ENCODE data around the gene COQ6.

Gene COQ6

DNA sequence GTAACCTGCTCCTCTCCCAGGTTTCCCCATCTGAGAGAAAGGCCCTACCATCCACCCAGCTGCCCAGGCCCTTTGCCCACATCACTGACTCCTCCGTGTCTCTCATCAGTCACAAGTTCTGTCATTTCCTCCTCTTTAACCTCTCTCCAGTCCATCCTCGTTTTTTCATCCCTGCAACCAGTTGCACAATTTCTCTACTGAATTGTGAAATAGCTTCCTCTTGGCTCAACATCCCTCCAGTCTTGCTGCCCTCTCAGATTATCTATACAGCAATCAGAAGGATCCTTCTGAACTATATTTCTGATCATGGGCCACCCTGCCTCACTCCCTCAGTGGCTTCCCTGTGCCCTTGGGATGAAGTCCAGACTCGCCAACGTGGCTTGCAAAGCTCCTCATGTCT lies 7.0 kb upstream of the COQ6 start:
- Histone ChIP-seq H3K36me3 (ENCODE audit: control insufficient read depth, insufficient read depth, low read length) (no peaks in the 10 kb centered on the region), H3K9ac (ENCODE audit: low read length) (no peak overlapping the region), H3K9me3 (ENCODE audit: control insufficient read depth, insufficient read depth, low read depth, low read length) (no peaks in the 10 kb centered on the region), H3K4me1 (ENCODE audit: control insufficient read depth, insufficient read depth, low read length) (no peaks in the 10 kb centered on the region), H3K4me3 (ENCODE audit: low read depth, low read length) (no peak overlapping the region), H3K27me3 (ENCODE audit: control insufficient read depth, insufficient read depth, low read length) (no peaks in the 10 kb centered on the region), H3K27ac (ENCODE audit: low read depth, low read length) (no peak overlapping the region)

DNA sequence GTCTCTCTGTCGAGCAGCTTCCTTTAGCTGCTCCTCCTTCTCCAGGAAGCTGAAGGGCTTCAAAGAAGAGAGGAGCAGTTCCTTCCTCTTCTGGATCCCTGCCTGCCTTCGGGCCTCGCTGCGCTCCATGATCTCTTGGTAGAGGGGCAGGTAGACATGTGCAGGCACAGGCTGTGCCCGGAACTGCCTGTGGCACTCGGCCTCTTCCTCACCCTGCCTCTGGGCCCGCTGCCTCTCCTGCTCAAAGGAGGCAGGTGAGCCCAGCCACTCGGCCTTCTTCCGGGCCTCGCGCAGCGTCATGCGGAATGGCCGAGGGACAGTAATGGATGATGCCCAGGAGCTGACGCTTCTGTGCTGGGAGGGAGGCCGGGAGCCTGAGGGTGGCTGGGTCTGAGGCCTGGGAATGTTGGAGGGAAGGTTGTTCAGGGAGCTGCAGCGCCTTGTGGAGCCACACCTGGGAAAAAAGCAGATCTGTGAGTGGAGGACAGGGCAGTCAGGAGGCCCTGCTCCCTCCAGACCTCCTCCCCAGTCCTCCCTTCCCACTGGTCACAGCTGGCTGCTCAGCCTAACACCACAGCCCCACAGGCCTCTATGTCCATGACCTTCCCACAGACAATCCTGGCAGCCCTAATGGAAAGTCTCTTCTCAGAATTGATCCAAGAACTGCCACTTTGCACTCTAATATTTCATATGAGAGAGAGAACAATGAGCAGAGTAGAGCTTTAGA lies 5.5 kb upstream of the COQ6 start:
- no peak overlapping the region for H3K27ac ChIP-seq (ENCODE audit: low read depth, low read length)
- no peak overlapping the region for H3K4me3 ChIP-seq (ENCODE audit: low read depth, low read length)

DNA sequence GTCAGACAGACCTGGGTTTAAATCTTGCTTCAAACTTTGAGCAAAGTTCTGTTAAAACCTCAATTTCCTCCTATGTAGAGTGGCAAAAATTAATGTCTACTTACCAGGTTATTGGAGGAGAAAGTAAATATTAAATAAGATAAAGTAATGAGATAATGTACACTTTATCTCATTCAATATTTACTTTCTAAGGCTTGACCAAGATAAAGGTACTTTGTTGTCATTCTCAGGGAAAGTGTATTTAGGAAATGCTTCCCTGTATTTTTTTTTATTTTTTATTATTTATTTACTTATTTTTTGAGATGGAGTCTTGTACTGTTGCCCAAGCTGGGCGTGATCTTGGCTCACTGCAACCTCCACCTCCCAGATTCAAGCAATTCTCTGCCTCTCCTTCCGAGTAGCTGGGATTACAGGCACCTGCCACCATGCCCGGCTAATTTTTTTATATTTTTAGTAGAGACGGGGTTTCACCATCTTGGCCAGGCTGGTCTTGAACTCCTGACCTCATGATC lies 4.9 kb upstream of the COQ6 start:
- no peaks in the 10 kb centered on the region for H3K36me3 ChIP-seq (ENCODE audit: control insufficient read depth, insufficient read depth, low read length)
- no peak overlapping the region for H3K27ac ChIP-seq (ENCODE audit: low read depth, low read length)

More for the DNA sequence above, 5.5 kb upstream of the COQ6 start:
- H3K36me3 ChIP-seq (ENCODE audit: control insufficient read depth, insufficient read depth, low read length) = no peaks in the 10 kb centered on the region
- H3K4me1 ChIP-seq (ENCODE audit: control insufficient read depth, insufficient read depth, low read length) = no peaks in the 10 kb centered on the region
- no peak overlapping the region for H3K9ac ChIP-seq (ENCODE audit: low read length)
- H3K27me3 ChIP-seq (ENCODE audit: control insufficient read depth, insufficient read depth, low read length) = no peaks in the 10 kb centered on the region
- H3K9me3 ChIP-seq (ENCODE audit: control insufficient read depth, insufficient read depth, low read depth, low read length) = no peaks in the 10 kb centered on the region

DNA sequence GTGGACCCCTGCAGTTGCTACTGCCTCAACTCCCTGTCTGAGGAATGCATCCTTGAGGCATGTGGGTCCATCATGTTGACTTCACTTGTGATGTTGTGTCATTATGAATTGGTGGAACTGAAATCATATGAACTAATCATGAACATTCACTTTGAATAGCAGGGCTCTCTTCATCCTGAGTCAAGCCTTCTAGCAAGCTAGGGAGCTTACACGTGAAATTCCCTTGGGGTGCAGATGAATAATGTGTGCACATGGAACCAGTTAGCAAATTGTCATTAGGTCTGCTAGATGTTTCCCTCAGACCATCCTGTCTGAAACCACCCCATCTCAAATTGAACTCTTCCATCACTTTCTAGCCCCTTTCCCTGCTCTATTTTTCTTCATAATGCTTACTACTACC lies 3.6 kb downstream of the COQ6 start:
- Histone ChIP-seq H3K4me1 (ENCODE audit: control insufficient read depth, insufficient read depth, low read length) (no peaks in the 10 kb centered on the region), H3K27ac (ENCODE audit: low read depth, low read length) (no peak overlapping the region), H3K9ac (ENCODE audit: low read length) (no peak overlapping the region), H3K36me3 (ENCODE audit: control insufficient read depth, insufficient read depth, low read length) (peaks cover 28% of the 10 kb centered on the region), H3K9me3 (ENCODE audit: control insufficient read depth, insufficient read depth, low read depth, low read length) (no peaks in the 10 kb centered on the region), H3K27me3 (ENCODE audit: control insufficient read depth, insufficient read depth, low read length) (no peaks in the 10 kb centered on the region), H3K4me3 (ENCODE audit: low read depth, low read length) (no peak overlapping the region)

More for the DNA sequence above, 4.9 kb upstream of the COQ6 start:
- Histone ChIP-seq H3K9ac (ENCODE audit: low read length) (no peak overlapping the region), H3K4me3 (ENCODE audit: low read depth, low read length) (no peak overlapping the region), H3K9me3 (ENCODE audit: control insufficient read depth, insufficient read depth, low read depth, low read length) (no peaks in the 10 kb centered on the region), H3K4me1 (ENCODE audit: control insufficient read depth, insufficient read depth, low read length) (no peaks in the 10 kb centered on the region), H3K27me3 (ENCODE audit: control insufficient read depth, insufficient read depth, low read length) (no peaks in the 10 kb centered on the region)

DNA sequence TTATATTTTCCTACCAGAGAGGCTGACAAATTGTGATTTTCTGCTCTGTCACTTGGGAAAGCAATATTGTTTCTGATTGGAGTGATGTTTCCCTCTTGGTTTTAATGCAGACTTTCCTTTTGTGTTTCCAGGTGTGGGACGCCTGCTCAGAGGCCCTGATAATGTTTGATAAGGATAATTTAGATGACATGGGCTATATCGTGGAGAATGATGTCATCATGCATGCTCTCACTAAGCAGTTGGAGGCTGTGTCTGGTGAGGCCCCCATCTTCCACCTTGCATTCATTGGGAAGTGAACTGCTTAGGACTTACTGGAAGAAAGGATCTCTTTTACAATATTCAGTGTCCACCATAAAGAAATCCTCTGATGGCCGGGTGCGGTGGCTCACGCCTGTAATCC lies 5.6 kb downstream of the COQ6 start:
- Histone ChIP-seq H3K4me3 (ENCODE audit: low read depth, low read length) (no peak overlapping the region), H3K36me3 (ENCODE audit: control insufficient read depth, insufficient read depth, low read length) (peaks cover 45% of the 10 kb centered on the region), H3K27me3 (ENCODE audit: control insufficient read depth, insufficient read depth, low read length) (no peaks in the 10 kb centered on the region), H3K9ac (ENCODE audit: low read length) (no peak overlapping the region), H3K4me1 (ENCODE audit: control insufficient read depth, insufficient read depth, low read length) (no peaks in the 10 kb centered on the region), H3K27ac (ENCODE audit: low read depth, low read length) (no peak overlapping the region), H3K9me3 (ENCODE audit: control insufficient read depth, insufficient read depth, low read depth, low read length) (no peaks in the 10 kb centered on the region)

DNA sequence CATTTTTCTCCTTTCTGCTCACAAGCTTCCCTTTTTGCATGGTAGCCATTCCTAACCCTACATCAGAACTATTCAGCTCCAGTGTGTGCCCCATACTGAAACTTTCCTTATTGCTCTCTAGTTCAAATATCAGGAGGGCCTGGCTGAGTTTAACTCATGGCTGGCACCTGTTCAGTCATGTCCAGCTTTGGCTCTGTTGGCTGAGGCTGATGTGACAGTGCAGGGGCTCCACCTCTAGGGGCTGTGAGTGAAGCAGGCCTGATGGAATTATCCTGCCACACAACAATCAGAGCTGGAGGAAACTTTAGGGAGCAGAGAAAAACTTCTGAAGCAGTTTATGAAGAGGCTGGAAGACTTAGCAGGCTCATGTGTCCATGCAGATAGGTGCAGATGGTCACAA lies 8.5 kb downstream of the COQ6 start:
- no peaks in the 10 kb centered on the region for H3K27me3 ChIP-seq (ENCODE audit: control insufficient read depth, insufficient read depth, low read length)
- H3K4me3 ChIP-seq (ENCODE audit: low read depth, low read length) = no peak overlapping the region
- H3K27ac ChIP-seq (ENCODE audit: low read depth, low read length) = no peak overlapping the region
- no peaks in the 10 kb centered on the region for H3K9me3 ChIP-seq (ENCODE audit: control insufficient read depth, insufficient read depth, low read depth, low read length)
- H3K9ac ChIP-seq (ENCODE audit: low read length) = no peak overlapping the region
- H3K36me3 ChIP-seq (ENCODE audit: control insufficient read depth, insufficient read depth, low read length) = peaks cover 69% of the 10 kb centered on the region
- no peaks in the 10 kb centered on the region for H3K4me1 ChIP-seq (ENCODE audit: control insufficient read depth, insufficient read depth, low read length)

DNA sequence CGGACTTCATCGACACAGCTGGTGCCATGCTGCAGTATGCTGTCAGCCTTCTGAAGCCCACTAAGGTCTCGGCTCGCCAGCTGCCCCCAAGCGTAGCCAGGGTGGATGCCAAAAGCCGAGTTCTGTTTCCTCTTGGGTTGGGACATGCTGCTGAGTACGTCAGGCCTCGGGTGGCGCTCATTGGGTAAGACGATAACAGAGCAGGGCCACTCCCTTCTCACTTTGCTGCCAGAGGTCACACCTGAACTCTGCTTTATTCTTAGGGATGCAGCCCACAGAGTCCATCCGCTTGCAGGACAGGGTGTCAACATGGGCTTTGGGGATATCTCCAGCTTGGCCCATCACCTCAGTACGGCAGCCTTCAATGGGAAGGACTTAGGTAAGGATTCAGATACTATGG lies 11.1 kb downstream of the COQ6 start:
- Histone ChIP-seq H3K9me3 (ENCODE audit: control insufficient read depth, insufficient read depth, low read depth, low read length) (no peaks in the 10 kb centered on the region), H3K4me3 (ENCODE audit: low read depth, low read length) (no peak overlapping the region), H3K27ac (ENCODE audit: low read depth, low read length) (no peak overlapping the region), H3K27me3 (ENCODE audit: control insufficient read depth, insufficient read depth, low read length) (no peaks in the 10 kb centered on the region), H3K4me1 (ENCODE audit: control insufficient read depth, insufficient read depth, low read length) (no peaks in the 10 kb centered on the region), H3K36me3 (ENCODE audit: control insufficient read depth, insufficient read depth, low read length) (peaks cover 64% of the 10 kb centered on the region), H3K9ac (ENCODE audit: low read length) (no peak overlapping the region)

DNA sequence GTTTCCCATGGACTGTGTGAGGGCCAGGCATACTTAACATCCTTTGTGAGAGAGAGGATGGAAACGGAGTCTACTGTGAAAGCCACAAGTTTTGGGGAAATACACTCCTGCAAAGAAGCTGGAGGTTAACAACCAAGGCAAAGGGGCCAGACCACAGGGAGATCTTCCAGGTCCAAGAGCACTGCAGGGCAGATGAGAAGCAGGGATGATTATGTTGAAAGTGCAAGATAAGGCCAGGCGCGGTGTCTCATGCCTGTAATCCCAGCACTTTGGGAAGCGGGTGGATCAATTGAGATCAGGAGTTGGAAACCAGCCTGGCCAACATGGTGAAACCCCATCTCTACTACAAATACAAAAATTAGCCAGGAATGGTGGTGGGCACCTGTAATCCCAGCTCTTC lies 15.1 kb downstream of the COQ6 start:
- Histone ChIP-seq H3K36me3 (ENCODE audit: control insufficient read depth, insufficient read depth, low read length) (peaks cover 65% of the 10 kb centered on the region), H3K4me3 (ENCODE audit: low read depth, low read length) (no peak overlapping the region), H3K27ac (ENCODE audit: low read depth, low read length) (no peak overlapping the region), H3K9ac (ENCODE audit: low read length) (no peak overlapping the region), H3K27me3 (ENCODE audit: control insufficient read depth, insufficient read depth, low read length) (no peaks in the 10 kb centered on the region), H3K4me1 (ENCODE audit: control insufficient read depth, insufficient read depth, low read length) (no peaks in the 10 kb centered on the region), H3K9me3 (ENCODE audit: control insufficient read depth, insufficient read depth, low read depth, low read length) (no peaks in the 10 kb centered on the region)

DNA sequence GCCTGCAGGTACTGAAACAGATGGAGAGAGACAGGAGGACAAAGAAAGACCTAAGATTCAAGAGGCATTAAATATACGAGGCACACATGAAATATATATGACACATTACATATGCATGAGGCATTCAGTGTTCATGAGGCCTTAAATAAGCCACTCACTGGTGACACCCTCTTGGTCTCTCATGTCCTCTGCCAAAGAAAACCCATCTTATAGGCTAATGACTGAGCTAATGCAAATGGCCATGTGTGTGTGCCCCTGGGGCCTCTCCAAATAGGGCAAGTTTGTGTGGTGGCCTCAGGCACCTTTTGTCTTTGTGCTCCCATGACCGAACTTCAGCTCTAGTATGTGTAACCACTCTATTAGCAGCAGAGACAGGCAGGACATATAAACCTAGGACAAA lies 18.8 kb downstream of the COQ6 start:
- Histone ChIP-seq H3K4me3 (ENCODE audit: low read depth, low read length) (no peak overlapping the region), H3K27ac (ENCODE audit: low read depth, low read length) (no peak overlapping the region), H3K9ac (ENCODE audit: low read length) (no peak overlapping the region), H3K27me3 (ENCODE audit: control insufficient read depth, insufficient read depth, low read length) (no peaks in the 10 kb centered on the region), H3K4me1 (ENCODE audit: control insufficient read depth, insufficient read depth, low read length) (no peaks in the 10 kb centered on the region), H3K36me3 (ENCODE audit: control insufficient read depth, insufficient read depth, low read length) (peaks cover 42% of the 10 kb centered on the region), H3K9me3 (ENCODE audit: control insufficient read depth, insufficient read depth, low read depth, low read length) (no peaks in the 10 kb centered on the region)

DNA sequence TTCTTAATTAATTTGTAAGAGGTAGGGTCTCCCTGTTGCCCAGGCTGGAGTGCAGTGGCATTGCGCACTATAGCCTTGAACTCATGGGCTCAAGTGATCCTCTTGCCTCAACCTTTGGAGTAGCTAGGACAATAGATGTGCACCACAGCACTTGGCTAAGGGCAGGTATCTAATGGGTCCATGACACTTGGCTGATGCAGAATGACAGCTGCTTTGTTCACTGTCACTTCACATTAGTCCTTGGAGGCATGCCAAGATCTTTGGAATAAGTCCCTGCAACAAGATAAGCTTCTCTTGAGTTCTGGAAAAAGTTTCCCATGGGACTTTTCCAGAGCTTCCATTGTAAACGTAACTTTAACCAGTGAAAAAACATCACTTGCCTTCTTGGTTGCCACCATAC lies 23.4 kb downstream of the COQ6 start:
- Histone ChIP-seq H3K27me3 (ENCODE audit: control insufficient read depth, insufficient read depth, low read length) (no peaks in the 10 kb centered on the region), H3K9me3 (ENCODE audit: control insufficient read depth, insufficient read depth, low read depth, low read length) (no peaks in the 10 kb centered on the region), H3K4me3 (ENCODE audit: low read depth, low read length) (no peak overlapping the region), H3K9ac (ENCODE audit: low read length) (no peak overlapping the region), H3K4me1 (ENCODE audit: control insufficient read depth, insufficient read depth, low read length) (no peaks in the 10 kb centered on the region), H3K36me3 (ENCODE audit: control insufficient read depth, insufficient read depth, low read length) (peaks cover 40% of the 10 kb centered on the region), H3K27ac (ENCODE audit: low read depth, low read length) (no peak overlapping the region)

DNA sequence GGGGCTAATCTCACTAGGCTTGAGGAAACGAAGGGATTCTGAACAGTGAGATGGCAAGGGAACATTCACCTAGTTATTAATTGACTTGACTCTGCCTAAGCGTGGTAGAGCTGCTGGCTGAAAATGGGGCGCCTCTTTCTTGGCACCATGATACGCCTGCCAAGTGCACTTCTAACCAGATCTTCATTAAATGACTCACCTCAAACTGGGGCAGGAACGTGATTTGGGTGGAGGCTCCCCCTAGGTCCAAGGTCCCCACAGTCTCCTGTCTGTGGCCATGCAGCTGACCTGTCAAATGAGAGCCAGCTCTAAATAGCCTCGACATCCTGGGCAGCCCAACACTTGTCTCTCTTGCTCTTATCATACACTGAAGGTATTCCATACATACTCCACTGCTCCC lies 26.0 kb downstream of the COQ6 start:
- H3K36me3 ChIP-seq (ENCODE audit: control insufficient read depth, insufficient read depth, low read length) = peaks cover 31% of the 10 kb centered on the region
- H3K4me1 ChIP-seq (ENCODE audit: control insufficient read depth, insufficient read depth, low read length) = no peaks in the 10 kb centered on the region
- no peak overlapping the region for H3K4me3 ChIP-seq (ENCODE audit: low read depth, low read length)
- no peak overlapping the region for H3K27ac ChIP-seq (ENCODE audit: low read depth, low read length)
- H3K27me3 ChIP-seq (ENCODE audit: control insufficient read depth, insufficient read depth, low read length) = no peaks in the 10 kb centered on the region
- H3K9me3 ChIP-seq (ENCODE audit: control insufficient read depth, insufficient read depth, low read depth, low read length) = no peaks in the 10 kb centered on the region
- no peak overlapping the region for H3K9ac ChIP-seq (ENCODE audit: low read length)

All from HUES6 (cell line).